Body of pancreas (tissue), 4 donors: Measurements from ENCODE around the gene GFRA1.

ENCODE experiments used
- CTCF ChIP-seq, 7 experiments: fragments of 450-650 bp in 4 of 7; fragments of 200-600 bp in 3 of 7; sonication (generic) in 3 of 7; IDR thresholded peaks; one replicate each; pipeline ENCODE4 v1.5.1; 2016 to 2019; ENCODE audit warnings: antibody characterized with exemption in 7 of 7
- POLR2A ChIP-seq, 3 donors: fragments of 450-650 bp; IDR thresholded peaks; one replicate each; pipeline ENCODE4 v1.6.1; 2016; ENCODE audit warnings: antibody characterized with exemption in 3 of 3, mild to moderate bottlenecking in 2 of 3

GRCh38 chr10:116045366-116046356, 227.3 kb downstream of the GFRA1 start:
- no peak for TF ChIP-seq CTCF (IDR thresholded peaks at IDR 0.05)
- TF ChIP-seq POLR2A (IDR thresholded peaks at IDR 0.05), result no peak
